Neural progenitor cell (in vitro differentiated cells): Measurements from ENCODE around the gene HUNK. TPM values are rescaled to one million over a fixed set of nuclear protein-coding genes. Genes with fewer than 3 reads are reported as not detected.

ENCODE experiments used
- DNase-seq: peaks from one replicate; pipeline ENCODE4 v3.0.0-alpha.2; 2016; ENCODE audit warnings: low spot score
- H2AFZ ChIP-seq: fragments of 200-600 bp; sonication (generic); replicated peaks from 2 replicates; pipeline ENCODE4 v1.6.1; 2016; ENCODE audit warnings: antibody characterized with exemption
- H3F3A ChIP-seq: fragments of 200-600 bp; sonication (generic); 2 replicates; pipeline ENCODE4 v1.6.1; 2016; ENCODE audit warnings: antibody characterized with exemption, low read depth
- H3K27ac ChIP-seq: fragments of 200-600 bp; sonication (generic); 2 replicates; pipeline ENCODE4 v1.5.1; 2016; ENCODE audit warnings: mild to moderate bottlenecking
- H3K27me3 ChIP-seq: fragments of 200-600 bp; sonication (generic); 2 replicates; pipeline ENCODE4 v1.6.1; 2016; ENCODE audit warnings: mild to moderate bottlenecking, moderate library complexity
- H3K36me3 ChIP-seq: fragments of 200-600 bp; sonication (generic); 2 replicates; pipeline ENCODE4 v1.5.1; 2016
- H3K4me1 ChIP-seq: fragments of 200-600 bp; sonication (generic); 2 replicates; pipeline ENCODE4 v1.6.1; 2016; ENCODE audit warnings: mixed run types
- H3K4me2 ChIP-seq: fragments of 200-600 bp; sonication (generic); 2 replicates; pipeline ENCODE4 v1.6.1; 2016
- H3K4me3 ChIP-seq: fragments of 200-600 bp; sonication (generic); 2 replicates; pipeline ENCODE4 v1.5.1; 2016
- H3K79me2 ChIP-seq: fragments of 200-600 bp; sonication (generic); 2 replicates; pipeline ENCODE4 v1.6.1; 2016; ENCODE audit warnings: low read depth
- H3K9ac ChIP-seq: fragments of 200-600 bp; sonication (generic); 2 replicates; pipeline ENCODE4 v1.6.1; 2016
- H3K9me3 ChIP-seq: fragments of 200-600 bp; sonication (generic); 2 replicates; pipeline ENCODE4 v1.5.1; 2016; ENCODE audit warnings: low read depth
- H4K20me1 ChIP-seq: fragments of 200-600 bp; sonication (generic); 2 replicates; pipeline ENCODE4 v1.6.1; 2016; ENCODE audit warnings: low read depth
- H3K27ac Mint-ChIP-seq: 3 replicates; pipeline ENCODE4 v1.8.0; 2021; ENCODE audit warnings: mixed read lengths
- H3K27me3 Mint-ChIP-seq: 2 replicates; pipeline ENCODE4 v1.8.0; 2022; ENCODE audit warnings: low read depth, mild to moderate bottlenecking, inconsistent platforms, moderate library complexity, mixed read lengths; ENCODE audit not compliant: insufficient read depth
- H3K36me3 Mint-ChIP-seq: 3 replicates; pipeline ENCODE4 v1.8.0; 2021; ENCODE audit warnings: mixed read lengths
- H3K4me1 Mint-ChIP-seq: 3 replicates; pipeline ENCODE4 v1.8.0; 2021; ENCODE audit warnings: mixed read lengths
- H3K4me3 Mint-ChIP-seq: 3 replicates; pipeline ENCODE4 v1.8.0; 2021; ENCODE audit warnings: mild to moderate bottlenecking, moderate library complexity, mixed read lengths
- H3K9me3 Mint-ChIP-seq: 3 replicates; pipeline ENCODE4 v1.8.0; 2020; ENCODE audit warnings: mixed read lengths
- CTCF ChIP-seq: fragments of 200-600 bp; sonication (generic); IDR thresholded peaks from 2 replicates; pipeline ENCODE4 v1.5.1; 2017; ENCODE audit warnings: antibody characterized with exemption, mild to moderate bottlenecking
- EZH2 ChIP-seq: fragments of 200-600 bp; sonication (generic); IDR thresholded peaks from 2 replicates; pipeline ENCODE4 v1.6.1; 2017; ENCODE audit warnings: antibody characterized with exemption, mild to moderate bottlenecking, moderate library complexity
- EZH2phosphoT487 ChIP-seq: fragments of 200-600 bp; sonication (generic); IDR thresholded peaks from 2 replicates; pipeline ENCODE4 v1.6.1; 2017; ENCODE audit warnings: antibody characterized with exemption
- total RNA-seq: library from RNA; depleted of rRNA; stranded (reverse); fragments of >200 nt; gene quantifications from 2 replicates; pipeline ENCODE4 v1.2.3, GENCODE V29; 2015; ENCODE audit warnings: low replicate concordance

HUNK gene
- total RNA-seq, 1 donor from 2014 or later, result 4.7 TPM

GRCh38 chr21:31898933-31899630 lies 26.3 kb downstream of the HUNK start:
- no peaks in the 10 kb centered on the region for H4K20me1 ChIP-seq
- Mint-ChIP-seq H3K4me3 (no peak overlapping the region), H3K4me1 (peaks cover 35% of the 10 kb centered on the region), H3K9me3 (peaks cover 9% of the 10 kb centered on the region), H3K36me3 (peaks cover 30% of the 10 kb centered on the region), H3K27ac (peak overlapping the region; percentile 25), H3K27me3 (no peaks in the 10 kb centered on the region)
- no peak overlapping the region for H3K4me2 ChIP-seq
- H3K4me1 ChIP-seq, result peaks cover 12% of the 10 kb centered on the region
- no peak for DNase-seq
- H2AFZ ChIP-seq, result no peak overlapping the region
- no peaks in the 10 kb centered on the region for H3K9me3 ChIP-seq
- H3K27ac ChIP-seq, result no peak overlapping the region
- H3F3A ChIP-seq, result no peaks in the 10 kb centered on the region
- H3K4me3 ChIP-seq, result no peak overlapping the region
- H3K27me3 ChIP-seq, result no peaks in the 10 kb centered on the region
- TF ChIP-seq CTCF, result no peak
- no peak for TF ChIP-seq EZH2phosphoT487
- no peak overlapping the region for H3K9ac ChIP-seq
- H3K36me3 ChIP-seq, result no peaks in the 10 kb centered on the region
- no peaks in the 10 kb centered on the region for H3K79me2 ChIP-seq

GRCh38 chr21:31900121-31900895 lies 27.5 kb downstream of the HUNK start:
- Histone ChIP-seq H3K27ac (no peak overlapping the region), H3K36me3 (no peaks in the 10 kb centered on the region), H3K27me3 (no peaks in the 10 kb centered on the region), H2AFZ (no peak overlapping the region), H3K4me3 (no peak overlapping the region), H3K4me1 (peaks cover 7% of the 10 kb centered on the region), H3K79me2 (no peaks in the 10 kb centered on the region), H3K9ac (no peak overlapping the region), H4K20me1 (no peaks in the 10 kb centered on the region), H3K4me2 (no peak overlapping the region), H3K9me3 (no peaks in the 10 kb centered on the region), H3F3A (no peaks in the 10 kb centered on the region)
- Mint-ChIP-seq H3K4me1 (peaks cover 37% of the 10 kb centered on the region), H3K27ac (no peak overlapping the region), H3K4me3 (no peak overlapping the region), H3K9me3 (peaks cover 11% of the 10 kb centered on the region), H3K27me3 (no peaks in the 10 kb centered on the region), H3K36me3 (peaks cover 32% of the 10 kb centered on the region)
- no peak for DNase-seq
- TF ChIP-seq CTCF, result no peak

GRCh38 chr21:31901315-31901714 lies 28.5 kb downstream of the HUNK start:
- Mint-ChIP-seq H3K27ac (no peak overlapping the region), H3K36me3 (peaks cover 27% of the 10 kb centered on the region), H3K4me1 (peaks cover 39% of the 10 kb centered on the region), H3K27me3 (peaks cover under 1% of the 10 kb centered on the region), H3K4me3 (no peak overlapping the region), H3K9me3 (peaks cover 11% of the 10 kb centered on the region)
- Histone ChIP-seq H3K9ac (no peak overlapping the region), H3K27me3 (no peaks in the 10 kb centered on the region), H3F3A (no peaks in the 10 kb centered on the region), H3K4me2 (no peak overlapping the region), H3K4me1 (peaks cover 12% of the 10 kb centered on the region), H3K4me3 (no peak overlapping the region), H3K36me3 (no peaks in the 10 kb centered on the region), H2AFZ (no peak overlapping the region), H4K20me1 (no peaks in the 10 kb centered on the region), H3K27ac (no peak overlapping the region), H3K79me2 (peaks cover 5% of the 10 kb centered on the region), H3K9me3 (no peaks in the 10 kb centered on the region)
- no peak for DNase-seq
- TF ChIP-seq CTCF, result no peak
- no peak for TF ChIP-seq EZH2phosphoT487
- TF ChIP-seq EZH2, result no peak
